PC-3 (cell line): ENCODE results near the gene NSF.

Experiments
- EZH2phosphoT487 ChIP-seq: fragments of 300-600 bp; sonication (generic); IDR thresholded peaks from 2 replicates; pipeline ENCODE4 v1.6.1; 2018; ENCODE audit warnings: mild to moderate bottlenecking, antibody characterized with exemption, low read length, borderline replicate concordance
- TF ChIP-seq, protein P1 (sequence below): fragments of 300-600 bp; sonication (generic); conservative IDR thresholded peaks from 2 replicates; pipeline ENCODE4 v1.5.1; 2017; ENCODE audit warnings: antibody characterized with exemption, low read depth, mild to moderate bottlenecking, low read length

- TF ChIP-seq, protein P1, sequence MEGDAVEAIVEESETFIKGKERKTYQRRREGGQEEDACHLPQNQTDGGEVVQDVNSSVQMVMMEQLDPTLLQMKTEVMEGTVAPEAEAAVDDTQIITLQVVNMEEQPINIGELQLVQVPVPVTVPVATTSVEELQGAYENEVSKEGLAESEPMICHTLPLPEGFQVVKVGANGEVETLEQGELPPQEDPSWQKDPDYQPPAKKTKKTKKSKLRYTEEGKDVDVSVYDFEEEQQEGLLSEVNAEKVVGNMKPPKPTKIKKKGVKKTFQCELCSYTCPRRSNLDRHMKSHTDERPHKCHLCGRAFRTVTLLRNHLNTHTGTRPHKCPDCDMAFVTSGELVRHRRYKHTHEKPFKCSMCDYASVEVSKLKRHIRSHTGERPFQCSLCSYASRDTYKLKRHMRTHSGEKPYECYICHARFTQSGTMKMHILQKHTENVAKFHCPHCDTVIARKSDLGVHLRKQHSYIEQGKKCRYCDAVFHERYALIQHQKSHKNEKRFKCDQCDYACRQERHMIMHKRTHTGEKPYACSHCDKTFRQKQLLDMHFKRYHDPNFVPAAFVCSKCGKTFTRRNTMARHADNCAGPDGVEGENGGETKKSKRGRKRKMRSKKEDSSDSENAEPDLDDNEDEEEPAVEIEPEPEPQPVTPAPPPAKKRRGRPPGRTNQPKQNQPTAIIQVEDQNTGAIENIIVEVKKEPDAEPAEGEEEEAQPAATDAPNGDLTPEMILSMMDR, result no peak
- no peak for TF ChIP-seq EZH2phosphoT487
These were observed 139.6 kb downstream of the NSF start for GRCh38 chr17:46730026-46730425.
